K562 (cell line): ENCODE results near the gene MAMDC4. TPM values are rescaled to one million over a fixed set of nuclear protein-coding genes. Genes with fewer than 3 reads are reported as not detected.

Source experiments
- BRF2 ChIP-seq: IDR thresholded peaks from 3 replicates; pipeline ENCODE4 v1.6.1; 2011; ENCODE audit warnings: borderline replicate concordance, mild to moderate bottlenecking; ENCODE audit not compliant: insufficient read length, insufficient read depth
- CUX1 ChIP-seq: fragments of 200-800 bp; sonication (Bioruptor generic); IDR thresholded peaks from 2 replicates; pipeline ENCODE4 v1.6.1; 2016; ENCODE audit warnings: missing genetic modification characterization, missing compliant biosample characterization
- ESRRB ChIP-seq: fragments of 250-450 bp; sonication (Bioruptor Pico); IDR thresholded peaks from 2 replicates; pipeline ENCODE4 v1.5.0; 2020; ENCODE audit warnings: mild to moderate bottlenecking, moderate library complexity, borderline replicate concordance
- FOS ChIP-seq: IDR thresholded peaks from 3 replicates; pipeline ENCODE4 v1.6.1; 2011; ENCODE audit not compliant: insufficient read length; ENCODE audit errors: extremely low read depth
- FOXO4 ChIP-seq: fragments of 450-650 bp; formaldehyde crosslinking; IDR thresholded peaks from 2 replicates; pipeline ENCODE4 v1.4.0; 2020; ENCODE audit warnings: mild to moderate bottlenecking, moderate library complexity
- HDAC1 ChIP-seq, 2 experiments: fragments of 450-650 bp; IDR thresholded peaks; 2 replicates each; pipeline ENCODE4 v1.6.1; 2016 to 2017; ENCODE audit warnings: inconsistent platforms in 1 of 2, mild to moderate bottlenecking in 1 of 2, moderate library complexity in 1 of 2
- KDM4B ChIP-seq, 2 experiments: fragments of 450-650 bp in 1 of 2; sonication (generic) in 1 of 2; IDR thresholded peaks; 2 replicates each; pipeline ENCODE4 v1.6.1; 2016 to 2017; ENCODE audit warnings: borderline replicate concordance in 2 of 2, antibody characterized with exemption in 1 of 2, low read depth in 1 of 2, mild to moderate bottlenecking in 1 of 2
- MBD1 ChIP-seq: fragments of 250-450 bp; sonication (Bioruptor Pico); IDR thresholded peaks from 2 replicates; pipeline ENCODE4 v1.8.0; 2022; ENCODE audit warnings: inconsistent platforms
- MEIS2 ChIP-seq: fragments of 450-650 bp; IDR thresholded peaks from 2 replicates; pipeline ENCODE4 v1.6.1; 2014; ENCODE audit warnings: mild to moderate bottlenecking; ENCODE audit not compliant: partially characterized antibody
- NKRF ChIP-seq: fragments of 450-650 bp; IDR thresholded peaks from 2 replicates; pipeline ENCODE4 v1.6.1; 2016; ENCODE audit warnings: borderline replicate concordance
- SRSF7 ChIP-seq: fragments of 200-400 bp; formaldehyde crosslinking; optimal IDR thresholded peaks from 2 replicates; pipeline ENCODE3; 2017; ENCODE audit warnings: mild to moderate bottlenecking, low read depth, low read length
- ZNF79 ChIP-seq: fragments of 250-450 bp; sonication (Bioruptor Pico); IDR thresholded peaks from 2 replicates; pipeline ENCODE4 v1.4.0; 2020; ENCODE audit warnings: low read depth, mild to moderate bottlenecking, moderate library complexity
- polyA plus RNA-seq, 8 experiments: library from polyadenylated mRNA; depleted of rRNA in 4 of 8; stranded (reverse) in 5 of 8; unstranded in 3 of 8; fragments of >200 nt; fragmentation: Nextera tagmentation in 2 of 8; fragmentation: Illumina TruSeq in 1 of 8; extraction: Ambion mirVana in 2 of 8; extraction: Trizol in 1 of 8; gene quantifications; 2 replicates each; pipeline versions ENCODE4 v1.2.1 to v1.2.3, GENCODE V29; 2011 to 2014; ENCODE audit warnings: inconsistent platforms in 1 of 8, missing spikeins in 1 of 8
- total RNA-seq, 7 experiments: library from RNA; depleted of rRNA in 6 of 7; stranded (reverse); fragments of >200 nt in 6 of 7; fragmentation: Illumina TruSeq in 2 of 7; extraction: Trizol in 2 of 7; gene quantifications; 2 replicates each; pipeline versions ENCODE4 v1.2.1 to v1.2.3, GENCODE V29; 2011 to 2021; ENCODE audit warnings: low replicate concordance in 1 of 7

MAMDC4 gene
- total and polyA plus RNA-seq, 9 of the 15 experiments (the other 6 are each of a cell fraction or from before 2014, with no cell fraction given): 0.03 to 10.8 (median 1.5) TPM

GRCh38 chr9:136882109-136882946 is 30.2 kb downstream of the MAMDC4 start (continued):
- peak; percentile 71; the same call in 1 of the 2 replicates for TF ChIP-seq NKRF
- peak in 1 of 2 experiments; percentile 79; a peak in 2 of 4 replicates for TF ChIP-seq HDAC1 (IDR thresholded peaks at IDR 0.05)
- TF ChIP-seq FOS: peak; percentile 24
- TF ChIP-seq MBD1: no peak
- no peak for TF ChIP-seq CUX1 (CRISPR knock-in tag)
- peak; percentile 66 for TF ChIP-seq MEIS2
- no peak for TF ChIP-seq ESRRB (CRISPR knock-in tag)
- no peak for TF ChIP-seq SRSF7
- no peak for TF ChIP-seq BRF2
- no peak for TF ChIP-seq ZNF79
- TF ChIP-seq FOXO4 (CRISPR knock-in tag): no peak
- TF ChIP-seq KDM4B (IDR thresholded peaks at IDR 0.05; ENCODE audit: borderline replicate concordance in 2 of 2, low read depth in 1 of 2): 0 out of 4 replicates have a peak, but pooled peaks of 1 of the 2 experiments have one; percentile 51
